Renal pelvis (tissue), 4 donors: ENCODE data around the gene MCHR2. TPM values are rescaled to one million over a fixed set of nuclear protein-coding genes. Genes with fewer than 3 reads are reported as not detected.

ENCODE experiments used
- DNase-seq: peaks from one replicate; pipeline ENCODE4 v3.0.0-alpha.2; 2013
- polyA plus RNA-seq, 3 donors: library from polyadenylated mRNA; unstranded; fragments of 120-200 nt; gene quantifications; one replicate each; pipeline ENCODE4 v1.2.1, GENCODE V29; 2013; ENCODE audit not compliant: insufficient read length in 3 of 3

MCHR2 gene
- polyA plus RNA-seq, 3 donors: not detected

DNA sequence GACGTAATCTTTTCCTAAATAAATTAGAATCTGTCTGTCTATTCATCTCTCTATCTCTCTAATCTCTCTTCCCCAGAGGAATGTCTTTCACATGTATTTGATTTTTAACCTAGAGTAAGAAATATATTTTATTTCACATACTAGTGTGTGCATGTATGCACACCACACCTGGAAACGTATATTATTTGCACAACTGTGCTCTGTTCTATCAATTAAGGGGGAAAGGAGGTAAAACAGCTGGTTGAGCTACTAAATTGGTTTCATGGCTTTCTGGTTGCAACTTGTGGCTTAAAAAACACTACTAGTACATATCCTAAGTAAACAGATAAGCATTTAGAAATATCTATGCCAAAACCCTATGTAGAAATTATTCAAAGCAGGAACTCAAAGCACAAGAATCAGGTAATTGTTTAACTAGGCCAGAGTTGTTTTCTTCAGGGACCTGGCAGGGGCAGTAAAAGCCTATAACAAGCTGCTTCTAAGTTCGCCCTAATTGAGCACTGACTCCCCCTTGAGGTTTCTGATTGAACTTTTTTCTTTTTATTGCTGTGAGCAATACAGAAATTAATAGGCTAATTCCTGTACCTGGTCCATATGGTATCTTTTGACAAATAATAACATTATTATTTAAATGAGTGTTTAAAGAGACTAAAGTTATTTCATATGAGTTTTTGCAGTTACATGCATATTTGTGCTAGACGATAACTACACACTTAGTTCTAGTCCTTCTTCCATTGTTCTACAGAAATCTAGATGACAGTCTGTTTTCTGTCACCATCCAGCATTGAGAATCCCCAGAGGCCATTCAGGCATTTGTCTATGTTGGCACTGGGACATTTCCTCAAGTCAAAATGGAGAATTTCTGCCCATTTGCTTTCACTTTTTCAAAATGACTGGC lies 88.6 kb downstream of the MCHR2 start:
- DNase-seq: peak; percentile 29

DNA sequence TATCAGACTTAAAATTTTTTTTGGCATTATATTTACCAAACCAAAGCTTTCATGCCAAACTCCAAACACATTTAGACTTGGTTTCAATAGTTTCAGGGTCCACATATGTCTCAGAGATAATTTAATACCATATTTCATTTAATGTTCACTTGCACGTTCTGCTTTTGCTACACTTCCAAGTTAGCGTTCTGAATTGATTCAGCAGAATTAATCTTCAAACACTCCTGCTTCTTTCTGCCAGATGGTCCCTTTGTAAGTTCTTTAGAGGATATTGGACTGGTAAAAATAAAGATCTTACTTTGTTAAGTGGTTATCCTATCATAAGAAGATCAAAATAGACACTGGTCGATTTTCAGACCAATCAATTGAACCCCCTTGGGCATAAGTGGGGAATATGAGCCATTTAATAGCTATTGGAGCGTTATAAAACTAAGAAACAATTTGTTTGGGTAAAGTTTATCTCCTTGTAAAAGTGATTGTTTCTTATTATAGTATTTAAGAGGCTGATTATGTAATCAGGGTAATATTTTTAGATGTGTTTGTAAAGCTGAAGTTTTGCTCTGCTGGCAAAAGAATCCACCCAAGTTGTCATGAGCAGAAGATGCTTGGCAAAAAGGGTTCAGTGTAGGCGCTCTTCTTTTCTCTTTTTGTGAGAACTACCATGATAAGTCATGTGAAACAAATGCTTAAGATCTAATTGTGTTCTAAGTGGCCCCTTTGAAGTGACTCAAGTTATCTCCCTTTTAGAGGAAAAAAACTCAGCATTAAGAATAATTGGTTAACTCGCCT lies 92.2 kb downstream of the MCHR2 start:
- no peak for DNase-seq

DNA sequence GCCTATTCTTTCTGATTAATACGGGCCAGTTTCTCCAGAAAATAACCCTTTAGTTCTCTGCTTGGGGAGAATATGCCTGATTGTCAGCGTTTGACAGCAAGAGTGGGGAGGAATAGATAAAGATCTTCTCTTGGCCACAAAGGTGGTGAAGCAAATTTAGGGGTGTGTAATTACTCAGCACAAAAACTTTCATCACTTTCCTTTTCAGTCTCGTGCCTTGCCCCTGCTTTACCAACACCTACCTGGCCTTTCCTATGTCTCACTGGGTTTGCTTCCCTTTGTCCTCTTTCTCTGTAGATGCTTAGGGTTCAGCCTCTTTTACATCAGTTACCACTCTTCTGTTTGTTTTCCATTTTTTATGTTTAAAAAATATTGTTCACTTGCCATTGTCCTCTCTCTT lies 99.2 kb downstream of the MCHR2 start:
- no peak for DNase-seq

DNA sequence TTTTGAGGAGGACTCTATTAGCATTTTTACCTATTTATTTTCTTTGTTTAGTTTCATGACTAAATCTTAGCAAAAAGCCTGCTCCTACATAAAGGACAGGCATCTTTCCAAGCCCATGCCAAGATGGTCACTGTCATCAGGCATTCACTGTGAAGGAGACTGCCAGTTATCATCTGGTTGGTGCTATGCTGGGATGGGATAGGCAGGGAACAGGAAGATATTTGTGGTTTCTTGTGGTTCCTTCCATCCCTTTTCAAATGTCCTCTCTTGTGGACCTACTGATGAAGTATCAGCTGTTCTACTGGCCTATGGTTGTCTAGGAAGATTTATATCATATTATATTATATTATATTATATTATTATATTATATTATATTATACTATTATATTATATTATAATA lies 107.0 kb downstream of the MCHR2 start:
- no peak for DNase-seq

DNA sequence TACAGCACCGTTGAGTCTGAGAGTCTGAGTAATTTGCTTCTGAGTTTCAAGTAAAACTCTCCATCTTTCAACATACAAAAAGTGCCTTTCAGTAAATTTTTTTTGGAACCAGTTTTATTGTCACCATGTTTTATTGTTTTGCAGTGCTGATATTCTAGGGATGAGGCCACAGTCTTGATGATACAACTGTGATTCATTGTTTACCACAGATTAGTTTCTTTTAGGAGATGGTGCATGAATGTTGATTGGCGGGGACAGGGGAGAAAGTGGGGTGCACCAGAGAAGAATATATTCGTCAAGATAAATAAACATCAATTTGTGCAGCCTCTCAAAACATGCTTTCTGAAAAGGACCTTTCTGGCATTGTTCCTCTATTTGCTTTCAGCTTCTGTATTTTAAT lies 109.0 kb downstream of the MCHR2 start:
- DNase-seq: no peak

DNA sequence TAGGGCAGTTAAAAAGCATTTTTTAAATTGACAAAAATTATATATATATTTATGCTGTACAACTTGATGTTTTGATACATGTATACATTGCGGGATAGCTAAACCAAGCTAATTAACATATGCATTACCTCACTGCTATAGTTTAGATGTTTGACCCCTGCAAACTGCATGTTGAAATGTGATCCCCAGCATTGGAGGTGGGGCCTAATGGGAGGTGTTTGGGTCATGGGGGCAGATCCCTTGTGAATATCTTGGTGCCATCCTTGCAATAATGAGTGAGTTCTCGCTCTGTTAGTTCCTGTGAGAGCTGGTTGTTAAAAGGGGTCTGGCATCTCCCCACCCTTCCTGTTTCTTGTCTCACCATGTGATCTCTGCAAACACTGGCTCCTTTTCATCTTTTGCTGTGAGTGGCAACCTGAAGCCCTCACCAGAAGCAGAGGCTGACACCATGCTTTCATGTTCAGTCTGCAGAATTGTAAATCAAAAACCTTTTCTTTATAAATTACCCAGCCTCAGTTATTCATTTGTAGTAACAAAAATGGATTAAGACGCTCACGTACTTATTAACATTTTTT lies 111.8 kb downstream of the MCHR2 start:
- no peak for DNase-seq

DNA sequence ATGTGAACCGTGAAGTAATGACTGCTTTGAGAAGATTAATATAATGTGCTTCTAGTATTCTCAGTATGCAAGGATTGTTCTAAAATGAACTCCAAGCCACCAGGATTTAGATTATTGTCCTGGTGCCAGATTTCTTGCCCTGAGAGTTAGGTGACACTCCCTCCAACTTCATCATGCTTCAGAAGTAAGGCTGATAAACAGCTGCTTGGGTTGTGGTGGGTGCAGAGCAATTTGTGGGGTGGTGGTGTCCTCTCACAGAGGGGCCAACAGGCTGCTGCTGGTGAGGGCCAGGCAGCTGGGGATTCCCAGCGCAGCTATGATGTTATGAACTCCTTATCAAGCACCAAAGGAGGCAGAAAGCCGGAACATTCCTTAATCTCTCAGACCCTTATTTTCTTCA lies 114.6 kb downstream of the MCHR2 start:
- DNase-seq: no peak

DNA sequence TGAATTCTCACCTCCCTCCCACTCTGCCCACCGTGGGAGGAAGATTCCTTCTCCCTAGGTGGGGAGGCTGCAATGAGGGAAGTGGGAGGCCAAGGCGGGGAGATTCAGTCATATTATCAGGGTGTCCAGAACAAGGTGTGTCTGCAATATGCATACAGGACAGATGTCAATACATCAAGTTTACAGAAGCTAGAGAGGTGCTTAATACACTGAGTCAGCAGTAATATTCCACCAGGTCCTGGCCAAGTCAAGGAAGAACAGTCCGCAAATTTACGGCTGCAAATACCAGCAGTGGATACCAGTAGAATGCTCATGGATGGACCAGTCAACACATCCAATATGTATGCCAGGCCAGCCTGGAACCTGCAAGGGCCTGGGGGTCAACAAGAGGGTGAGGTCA lies 119.0 kb downstream of the MCHR2 start:
- no peak for DNase-seq

DNA sequence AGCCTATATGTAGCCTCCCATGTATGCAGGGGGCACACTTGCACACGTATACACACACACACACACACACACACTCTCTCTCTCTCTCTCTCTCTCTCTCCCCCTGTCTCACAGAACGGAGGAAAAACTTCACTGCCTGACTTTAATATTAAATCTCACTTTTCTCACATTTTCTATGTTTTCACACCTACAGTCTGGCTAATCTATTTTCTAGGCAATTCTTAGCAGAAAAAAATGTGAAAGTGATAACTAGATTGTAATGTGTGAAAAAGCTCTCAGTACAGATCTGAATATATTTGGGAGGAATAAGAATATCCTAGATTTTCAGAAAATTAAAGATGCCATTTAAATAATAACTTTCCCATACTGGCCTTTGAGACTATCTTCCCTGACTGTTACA lies 120.9 kb downstream of the MCHR2 start:
- DNase-seq: no peak

DNA sequence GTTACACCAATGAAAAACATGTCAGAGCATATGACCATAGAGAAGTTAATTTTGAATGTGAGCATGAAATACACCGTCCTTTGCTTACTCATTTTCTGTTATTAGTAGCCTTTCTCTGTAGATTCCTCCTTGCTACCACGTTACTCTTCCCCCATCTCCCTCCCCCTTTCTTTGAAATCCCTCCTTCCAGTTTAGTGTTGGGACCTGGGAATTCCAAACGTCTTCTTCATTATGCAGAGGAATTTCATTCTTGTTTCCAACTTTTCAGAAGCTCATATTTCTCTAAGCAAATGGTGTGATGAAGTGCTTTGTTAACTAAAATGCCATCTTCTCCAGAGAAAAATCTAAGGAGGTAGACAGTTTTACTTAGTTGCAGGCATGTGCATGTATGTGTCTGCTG lies 122.4 kb downstream of the MCHR2 start:
- DNase-seq: no peak
